Measurements from ENCODE around the gene CDKL2.

Gene CDKL2

GRCh38 chr4:75630174-75630936 lies at the start of gene CDKL2:
TSS of gene CDKL2 (minus strand) at chr4:75630528. CDS start at chr4:75625988, 4,540 bp downstream.
- TF ChIP-seq, protein P1, sequence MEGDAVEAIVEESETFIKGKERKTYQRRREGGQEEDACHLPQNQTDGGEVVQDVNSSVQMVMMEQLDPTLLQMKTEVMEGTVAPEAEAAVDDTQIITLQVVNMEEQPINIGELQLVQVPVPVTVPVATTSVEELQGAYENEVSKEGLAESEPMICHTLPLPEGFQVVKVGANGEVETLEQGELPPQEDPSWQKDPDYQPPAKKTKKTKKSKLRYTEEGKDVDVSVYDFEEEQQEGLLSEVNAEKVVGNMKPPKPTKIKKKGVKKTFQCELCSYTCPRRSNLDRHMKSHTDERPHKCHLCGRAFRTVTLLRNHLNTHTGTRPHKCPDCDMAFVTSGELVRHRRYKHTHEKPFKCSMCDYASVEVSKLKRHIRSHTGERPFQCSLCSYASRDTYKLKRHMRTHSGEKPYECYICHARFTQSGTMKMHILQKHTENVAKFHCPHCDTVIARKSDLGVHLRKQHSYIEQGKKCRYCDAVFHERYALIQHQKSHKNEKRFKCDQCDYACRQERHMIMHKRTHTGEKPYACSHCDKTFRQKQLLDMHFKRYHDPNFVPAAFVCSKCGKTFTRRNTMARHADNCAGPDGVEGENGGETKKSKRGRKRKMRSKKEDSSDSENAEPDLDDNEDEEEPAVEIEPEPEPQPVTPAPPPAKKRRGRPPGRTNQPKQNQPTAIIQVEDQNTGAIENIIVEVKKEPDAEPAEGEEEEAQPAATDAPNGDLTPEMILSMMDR (IDR thresholded peaks at IDR 0.05; ENCODE audit: low read depth, low read length): no peak
- H3K4me3 ChIP-seq (ENCODE audit: low read depth, low read length): peak within 1 kb of the TSS; percentile 57

- TF ChIP-seq, protein P1 (IDR thresholded peaks at IDR 0.05; ENCODE audit: low read depth, low read length): no peak
Observed at GRCh38 chr4:75678965-75679364, 48.6 kb upstream of the CDKL2 start.

DNA sequence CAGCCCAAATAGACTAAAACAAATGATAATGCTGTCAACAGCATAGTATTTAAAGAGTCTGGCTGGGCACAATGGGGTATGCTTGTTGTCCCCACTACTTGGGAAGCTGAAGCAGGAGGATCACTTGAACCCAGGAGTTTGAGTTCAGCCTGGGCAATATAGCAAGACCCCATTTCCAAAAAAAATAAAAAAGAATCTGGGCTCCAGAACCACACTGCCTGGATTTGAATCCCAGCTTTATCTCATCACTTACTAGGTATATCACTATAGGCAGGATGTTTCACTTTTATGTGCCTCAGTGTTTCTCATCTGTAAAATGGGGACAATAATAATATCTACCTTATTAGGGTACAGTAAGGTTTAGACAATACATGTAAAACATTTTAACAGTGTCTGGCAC lies 48.1 kb upstream of the CDKL2 start:
- H3K4me3 ChIP-seq (ENCODE audit: low read depth, low read length): no peak overlapping the region
- TF ChIP-seq, protein P1 (IDR thresholded peaks at IDR 0.05; ENCODE audit: low read depth, low read length): no peak

More at GRCh38 chr4:75678965-75679364, 48.6 kb upstream of the CDKL2 start:
- no peak overlapping the region for H3K4me3 ChIP-seq (ENCODE audit: low read depth, low read length)

DNA sequence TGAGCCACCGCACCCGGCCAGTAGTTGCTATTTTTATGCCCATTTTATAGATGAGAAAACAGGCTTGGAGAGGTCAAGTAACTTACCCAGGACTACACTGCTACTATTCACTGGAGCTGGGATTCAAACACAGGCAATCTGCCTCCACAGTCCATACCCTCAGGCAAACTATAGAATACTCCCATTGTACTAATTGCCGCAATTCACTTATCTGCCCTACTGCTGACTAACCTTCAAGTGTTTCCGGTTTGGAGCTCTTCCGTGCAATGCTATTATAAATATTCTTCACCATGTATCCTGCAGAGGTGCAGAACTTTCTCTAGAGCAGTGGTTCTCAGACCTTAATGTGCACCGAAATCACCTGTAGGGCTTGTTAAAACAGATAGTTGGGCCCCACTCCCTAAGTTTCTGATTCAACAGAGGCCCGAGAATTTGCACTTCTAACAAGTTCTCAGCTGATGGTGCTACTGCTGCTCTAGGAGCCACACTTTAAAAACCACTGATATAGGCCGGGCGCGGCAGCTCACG lies 44.7 kb upstream of the CDKL2 start:
- TF ChIP-seq, protein P1 (IDR thresholded peaks at IDR 0.05; ENCODE audit: low read depth, low read length): no peak

DNA sequence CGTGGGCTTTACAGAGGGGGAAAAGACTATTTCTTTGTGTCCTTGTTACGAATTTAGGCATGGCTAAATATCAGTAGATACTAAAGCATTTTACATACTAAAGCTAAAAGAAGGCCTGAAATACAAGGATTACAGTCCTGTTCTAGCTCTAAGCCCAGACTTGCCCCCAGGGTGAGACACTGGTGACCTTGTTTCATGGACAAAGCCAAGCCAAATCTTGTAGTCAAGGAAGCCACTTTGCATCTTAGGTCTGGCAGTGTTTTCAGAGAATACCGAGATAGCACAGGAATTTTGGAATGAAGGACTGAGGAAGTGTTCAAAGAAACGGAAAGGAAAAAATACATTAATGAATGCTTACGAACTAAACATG lies 43.6 kb upstream of the CDKL2 start:
- H3K4me3 ChIP-seq (ENCODE audit: low read depth, low read length): peak overlapping the region; percentile 99

More for the DNA sequence above, 44.7 kb upstream of the CDKL2 start:
- no peak overlapping the region for H3K4me3 ChIP-seq (ENCODE audit: low read depth, low read length)

GRCh38 chr4:75673027-75673958 lies 43.0 kb upstream of the CDKL2 start, which contains the start of gene G3BP2:
TSS of gene G3BP2 (minus strand) at chr4:75673411. CDS start at chr4:75662025, 11,386 bp downstream.
- TF ChIP-seq, protein P1 (IDR thresholded peaks at IDR 0.05; ENCODE audit: low read depth, low read length): no peak
- peak within 1 kb of the TSS; percentile 99 for H3K4me3 ChIP-seq (ENCODE audit: low read depth, low read length)

More for the DNA sequence above, 43.6 kb upstream of the CDKL2 start:
- TF ChIP-seq, protein P1 (IDR thresholded peaks at IDR 0.05; ENCODE audit: low read depth, low read length): no peak
